ENCODE measurements around the gene SCYGR2.

Gene SCYGR2

DNA sequence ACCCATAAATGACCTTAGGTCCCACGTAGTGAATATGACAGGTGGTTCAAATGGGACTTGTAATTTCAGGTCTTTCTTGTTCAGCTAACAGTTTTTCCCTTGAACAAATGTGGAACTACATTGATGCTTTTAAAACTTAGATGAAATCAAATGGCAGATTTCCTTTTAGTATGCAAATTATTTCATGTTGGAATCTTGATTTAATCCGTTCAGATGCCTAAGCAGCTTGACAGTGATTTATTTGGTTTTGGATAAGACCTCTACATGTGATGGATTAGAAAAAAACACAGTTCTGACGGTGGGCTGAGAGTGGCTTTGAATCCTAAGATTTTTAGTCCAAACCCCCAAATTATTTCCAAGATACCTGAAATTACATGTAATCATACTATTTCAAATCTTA is 35.5 kb downstream of the SCYGR2 start:
- in situ Hi-C loops (cut with HindIII; ENCODE audit: low sequenced_read_pairs): no loop called here
- TF ChIP-seq, protein P1, sequence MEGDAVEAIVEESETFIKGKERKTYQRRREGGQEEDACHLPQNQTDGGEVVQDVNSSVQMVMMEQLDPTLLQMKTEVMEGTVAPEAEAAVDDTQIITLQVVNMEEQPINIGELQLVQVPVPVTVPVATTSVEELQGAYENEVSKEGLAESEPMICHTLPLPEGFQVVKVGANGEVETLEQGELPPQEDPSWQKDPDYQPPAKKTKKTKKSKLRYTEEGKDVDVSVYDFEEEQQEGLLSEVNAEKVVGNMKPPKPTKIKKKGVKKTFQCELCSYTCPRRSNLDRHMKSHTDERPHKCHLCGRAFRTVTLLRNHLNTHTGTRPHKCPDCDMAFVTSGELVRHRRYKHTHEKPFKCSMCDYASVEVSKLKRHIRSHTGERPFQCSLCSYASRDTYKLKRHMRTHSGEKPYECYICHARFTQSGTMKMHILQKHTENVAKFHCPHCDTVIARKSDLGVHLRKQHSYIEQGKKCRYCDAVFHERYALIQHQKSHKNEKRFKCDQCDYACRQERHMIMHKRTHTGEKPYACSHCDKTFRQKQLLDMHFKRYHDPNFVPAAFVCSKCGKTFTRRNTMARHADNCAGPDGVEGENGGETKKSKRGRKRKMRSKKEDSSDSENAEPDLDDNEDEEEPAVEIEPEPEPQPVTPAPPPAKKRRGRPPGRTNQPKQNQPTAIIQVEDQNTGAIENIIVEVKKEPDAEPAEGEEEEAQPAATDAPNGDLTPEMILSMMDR (IDR thresholded peaks at IDR 0.05; ENCODE audit: low read depth, low read length): no peak
- no peak overlapping the region for H3K4me3 ChIP-seq (ENCODE audit: low read depth, low read length)
- DNase-seq (ENCODE audit: low read depth, low spot score): no peak

DNA sequence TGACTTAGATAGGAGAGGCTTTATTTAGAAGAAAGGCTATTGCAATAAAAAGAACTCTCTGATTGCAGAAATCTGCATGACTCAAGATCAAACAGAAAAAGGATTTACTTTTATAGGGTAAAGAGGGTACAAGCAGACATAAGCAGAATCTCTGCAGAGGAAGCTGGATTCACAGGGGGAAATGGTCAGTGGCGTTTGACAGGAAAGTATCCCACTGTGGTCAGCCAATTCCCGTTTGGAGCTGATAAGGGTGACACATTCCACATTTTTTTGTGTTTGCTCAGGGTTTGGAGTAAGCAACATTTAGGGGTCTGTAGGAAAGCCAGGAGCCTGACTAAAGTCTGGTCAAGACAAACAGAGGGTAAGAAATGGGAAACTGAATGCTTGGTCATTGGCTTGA is 44.0 kb downstream of the SCYGR2 start:
- TF ChIP-seq, protein P1 (IDR thresholded peaks at IDR 0.05; ENCODE audit: low read depth, low read length): no peak
- in situ Hi-C loops (cut with HindIII; ENCODE audit: low sequenced_read_pairs): no loop called here
- DNase-seq (ENCODE audit: low read depth, low spot score): peak; percentile 8
- no peak overlapping the region for H3K4me3 ChIP-seq (ENCODE audit: low read depth, low read length)

DNA sequence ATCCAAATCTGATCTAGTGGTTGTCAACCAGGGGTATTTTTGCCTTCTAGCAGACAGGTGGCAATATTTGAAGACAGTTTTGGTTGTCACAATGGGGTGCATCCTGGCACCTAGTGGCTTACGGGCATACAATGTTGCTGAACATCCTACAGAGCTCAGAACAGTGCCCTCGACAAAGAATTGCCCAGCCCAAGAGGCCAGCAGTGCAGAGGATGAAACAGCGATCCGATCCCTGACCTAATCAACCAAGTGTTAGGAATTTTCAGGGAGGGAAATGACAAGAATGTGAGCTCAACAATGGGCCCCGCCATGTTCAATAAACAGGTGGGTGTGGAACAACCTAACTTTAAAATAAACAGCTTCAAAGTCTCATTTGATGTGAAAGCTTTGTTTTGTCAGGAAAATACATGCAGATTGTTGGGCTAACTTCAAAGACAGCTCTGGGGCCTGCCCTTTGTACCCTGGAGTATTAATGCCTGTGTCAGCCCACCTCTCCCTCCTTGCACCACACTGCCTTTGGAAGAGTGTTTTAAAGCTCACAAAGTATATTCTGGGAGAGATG is 45.4 kb downstream of the SCYGR2 start:
- TF ChIP-seq, protein P1 (IDR thresholded peaks at IDR 0.05; ENCODE audit: low read depth, low read length): no peak
- no peak for DNase-seq (ENCODE audit: low read depth, low spot score)
- no peak overlapping the region for H3K4me3 ChIP-seq (ENCODE audit: low read depth, low read length)
- in situ Hi-C loops (cut with HindIII; ENCODE audit: low sequenced_read_pairs): no loop called here
